GM12878 (cell line): Measurements from ENCODE around the gene PTPRF. TPM values are rescaled to one million over a fixed set of nuclear protein-coding genes. Genes with fewer than 3 reads are reported as not detected.

Experiments used
- CBX3 ChIP-seq: fragments of 200-600 bp; sonication (generic); IDR thresholded peaks from 2 replicates; pipeline ENCODE4 v1.6.1; 2016; ENCODE audit warnings: low read depth, borderline replicate concordance
- GATAD2B ChIP-seq: fragments of 450-650 bp; conservative IDR thresholded peaks from 2 replicates; pipeline ENCODE4 v1.6.1; 2017; ENCODE audit warnings: low read depth, mild to moderate bottlenecking, moderate library complexity
- SMC3 ChIP-seq: IDR thresholded peaks from 2 replicates; pipeline ENCODE4 v1.6.1; 2011; ENCODE audit warnings: low read length, improper control_type of control experiment, borderline replicate concordance
- SUPT20H ChIP-seq: IDR thresholded peaks from 2 replicates; pipeline ENCODE4 v1.6.1; 2011; ENCODE audit warnings: low read depth, mild to moderate bottlenecking, low read length, moderate library complexity, borderline replicate concordance; ENCODE audit not compliant: control insufficient read depth
- polyA plus RNA-seq, 11 experiments: library from polyadenylated mRNA; depleted of rRNA in 4 of 11; unstranded in 6 of 11; stranded (reverse) in 5 of 11; fragments of >200 nt; fragmentation: Nextera tagmentation in 4 of 11; fragmentation: Illumina TruSeq in 1 of 11; extraction: Ambion mirVana in 4 of 11; extraction: Trizol in 1 of 11; gene quantifications; 1 replicate in 1 of 11; 2 replicates in 10 of 11; pipeline versions ENCODE4 v1.2.1 to v1.2.3, GENCODE V29; 2011 to 2016; ENCODE audit warnings: inconsistent platforms in 2 of 11, missing spikeins in 2 of 11, low read depth in 1 of 11
- total RNA-seq, 4 experiments: library from RNA; depleted of rRNA in 3 of 4; stranded (reverse); fragments of >200 nt in 3 of 4; fragmentation: Illumina TruSeq in 1 of 4; extraction: Trizol in 1 of 4; gene quantifications; 2 replicates each; pipeline versions ENCODE4 v1.2.1 to v1.2.3, GENCODE V29; 2013 to 2021
- TF ChIP-seq, protein P1 (sequence below): fragments of 450-650 bp; IDR thresholded peaks from 2 replicates; pipeline ENCODE4 v1.6.1; 2017; ENCODE audit warnings: mild to moderate bottlenecking, moderate library complexity
- TF ChIP-seq, protein P2 (sequence below): fragments of 450-650 bp; IDR thresholded peaks from 2 replicates; pipeline ENCODE4 v1.6.1; 2017; ENCODE audit warnings: mild to moderate bottlenecking, low read depth, inconsistent platforms; ENCODE audit not compliant: poor library complexity, severe bottlenecking
- TF ChIP-seq, protein P3 (sequence below): fragments of 450-650 bp; IDR thresholded peaks from 2 replicates; pipeline ENCODE4 v1.6.1; 2018; ENCODE audit warnings: borderline replicate concordance, mild to moderate bottlenecking; ENCODE audit not compliant: partially characterized antibody

Gene PTPRF
- total and polyA plus RNA-seq, 10 of the 15 experiments (the other 5 are each of a cell fraction or from before 2014, with no cell fraction given) = 0.04 to 2.6 (median 0.32) TPM

DNA sequence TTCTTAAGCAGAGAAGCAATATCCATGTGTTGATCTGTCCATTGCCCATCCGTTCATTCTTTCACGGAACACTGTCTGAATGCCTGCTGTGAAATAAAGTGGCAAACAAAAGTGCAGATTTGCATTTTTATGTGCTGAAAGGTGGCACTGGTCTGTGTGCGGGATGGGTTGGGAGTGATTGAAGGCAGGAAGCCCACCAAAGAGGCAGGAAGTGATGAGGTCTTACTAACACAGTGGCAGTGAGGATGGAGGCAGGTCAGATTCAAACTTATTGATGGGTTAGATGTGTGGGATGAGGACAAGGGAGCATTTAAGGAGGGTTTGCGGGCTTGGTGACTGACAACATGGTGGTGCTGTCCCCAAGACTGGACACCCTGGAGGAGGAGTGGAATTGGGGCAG, 8.3 kb downstream of the PTPRF start (continued):
- TF ChIP-seq, protein P1, sequence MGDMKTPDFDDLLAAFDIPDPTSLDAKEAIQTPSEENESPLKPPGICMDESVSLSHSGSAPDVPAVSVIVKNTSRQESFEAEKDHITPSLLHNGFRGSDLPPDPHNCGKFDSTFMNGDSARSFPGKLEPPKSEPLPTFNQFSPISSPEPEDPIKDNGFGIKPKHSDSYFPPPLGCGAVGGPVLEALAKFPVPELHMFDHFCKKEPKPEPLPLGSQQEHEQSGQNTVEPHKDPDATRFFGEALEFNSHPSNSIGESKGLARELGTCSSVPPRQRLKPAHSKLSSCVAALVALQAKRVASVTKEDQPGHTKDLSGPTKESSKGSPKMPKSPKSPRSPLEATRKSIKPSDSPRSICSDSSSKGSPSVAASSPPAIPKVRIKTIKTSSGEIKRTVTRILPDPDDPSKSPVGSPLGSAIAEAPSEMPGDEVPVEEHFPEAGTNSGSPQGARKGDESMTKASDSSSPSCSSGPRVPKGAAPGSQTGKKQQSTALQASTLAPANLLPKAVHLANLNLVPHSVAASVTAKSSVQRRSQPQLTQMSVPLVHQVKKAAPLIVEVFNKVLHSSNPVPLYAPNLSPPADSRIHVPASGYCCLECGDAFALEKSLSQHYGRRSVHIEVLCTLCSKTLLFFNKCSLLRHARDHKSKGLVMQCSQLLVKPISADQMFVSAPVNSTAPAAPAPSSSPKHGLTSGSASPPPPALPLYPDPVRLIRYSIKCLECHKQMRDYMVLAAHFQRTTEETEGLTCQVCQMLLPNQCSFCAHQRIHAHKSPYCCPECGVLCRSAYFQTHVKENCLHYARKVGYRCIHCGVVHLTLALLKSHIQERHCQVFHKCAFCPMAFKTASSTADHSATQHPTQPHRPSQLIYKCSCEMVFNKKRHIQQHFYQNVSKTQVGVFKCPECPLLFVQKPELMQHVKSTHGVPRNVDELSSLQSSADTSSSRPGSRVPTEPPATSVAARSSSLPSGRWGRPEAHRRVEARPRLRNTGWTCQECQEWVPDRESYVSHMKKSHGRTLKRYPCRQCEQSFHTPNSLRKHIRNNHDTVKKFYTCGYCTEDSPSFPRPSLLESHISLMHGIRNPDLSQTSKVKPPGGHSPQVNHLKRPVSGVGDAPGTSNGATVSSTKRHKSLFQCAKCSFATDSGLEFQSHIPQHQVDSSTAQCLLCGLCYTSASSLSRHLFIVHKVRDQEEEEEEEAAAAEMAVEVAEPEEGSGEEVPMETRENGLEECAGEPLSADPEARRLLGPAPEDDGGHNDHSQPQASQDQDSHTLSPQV = no peak
- TF ChIP-seq, protein P2, sequence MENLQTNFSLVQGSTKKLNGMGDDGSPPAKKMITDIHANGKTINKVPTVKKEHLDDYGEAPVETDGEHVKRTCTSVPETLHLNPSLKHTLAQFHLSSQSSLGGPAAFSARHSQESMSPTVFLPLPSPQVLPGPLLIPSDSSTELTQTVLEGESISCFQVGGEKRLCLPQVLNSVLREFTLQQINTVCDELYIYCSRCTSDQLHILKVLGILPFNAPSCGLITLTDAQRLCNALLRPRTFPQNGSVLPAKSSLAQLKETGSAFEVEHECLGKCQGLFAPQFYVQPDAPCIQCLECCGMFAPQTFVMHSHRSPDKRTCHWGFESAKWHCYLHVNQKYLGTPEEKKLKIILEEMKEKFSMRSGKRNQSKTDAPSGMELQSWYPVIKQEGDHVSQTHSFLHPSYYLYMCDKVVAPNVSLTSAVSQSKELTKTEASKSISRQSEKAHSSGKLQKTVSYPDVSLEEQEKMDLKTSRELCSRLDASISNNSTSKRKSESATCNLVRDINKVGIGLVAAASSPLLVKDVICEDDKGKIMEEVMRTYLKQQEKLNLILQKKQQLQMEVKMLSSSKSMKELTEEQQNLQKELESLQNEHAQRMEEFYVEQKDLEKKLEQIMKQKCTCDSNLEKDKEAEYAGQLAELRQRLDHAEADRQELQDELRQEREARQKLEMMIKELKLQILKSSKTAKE = no peak
- TF ChIP-seq SUPT20H (no peak), CBX3 (no peak), GATAD2B (no peak), SMC3 (no peak)
- TF ChIP-seq, protein P3, sequence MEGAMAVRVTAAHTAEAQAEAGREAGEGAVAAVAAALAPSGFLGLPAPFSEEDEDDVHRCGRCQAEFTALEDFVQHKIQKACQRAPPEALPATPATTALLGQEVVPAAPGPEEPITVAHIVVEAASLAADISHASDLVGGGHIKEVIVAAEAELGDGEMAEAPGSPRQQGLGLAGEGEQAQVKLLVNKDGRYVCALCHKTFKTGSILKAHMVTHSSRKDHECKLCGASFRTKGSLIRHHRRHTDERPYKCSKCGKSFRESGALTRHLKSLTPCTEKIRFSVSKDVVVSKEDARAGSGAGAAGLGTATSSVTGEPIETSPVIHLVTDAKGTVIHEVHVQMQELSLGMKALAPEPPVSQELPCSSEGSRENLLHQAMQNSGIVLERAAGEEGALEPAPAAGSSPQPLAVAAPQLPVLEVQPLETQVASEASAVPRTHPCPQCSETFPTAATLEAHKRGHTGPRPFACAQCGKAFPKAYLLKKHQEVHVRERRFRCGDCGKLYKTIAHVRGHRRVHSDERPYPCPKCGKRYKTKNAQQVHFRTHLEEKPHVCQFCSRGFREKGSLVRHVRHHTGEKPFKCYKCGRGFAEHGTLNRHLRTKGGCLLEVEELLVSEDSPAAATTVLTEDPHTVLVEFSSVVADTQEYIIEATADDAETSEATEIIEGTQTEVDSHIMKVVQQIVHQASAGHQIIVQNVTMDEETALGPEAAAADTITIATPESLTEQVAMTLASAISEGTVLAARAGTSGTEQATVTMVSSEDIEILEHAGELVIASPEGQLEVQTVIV = no peak
